NCI-H146 (cell line): ENCODE data around the gene STMN1.
A peak's percentile ranks its signal among the peaks of the same experiment; 100 is the strongest.

Experiments
- DNase-seq: peaks from one replicate; lab custom pipeline; 2025; lab: John Stamatoyannopoulos, UW

Gene STMN1

GRCh38 chr1:25891606-25892005 lies 14.6 kb downstream of the STMN1 start:
- DNase-seq: no peak

GRCh38 chr1:25890239-25891034 lies 15.8 kb downstream of the STMN1 start:
- DNase-seq: peak; percentile 33

- peak; percentile 87 for DNase-seq
Observed at GRCh38 chr1:25889470-25889869, 16.7 kb downstream of the STMN1 start.

DNA sequence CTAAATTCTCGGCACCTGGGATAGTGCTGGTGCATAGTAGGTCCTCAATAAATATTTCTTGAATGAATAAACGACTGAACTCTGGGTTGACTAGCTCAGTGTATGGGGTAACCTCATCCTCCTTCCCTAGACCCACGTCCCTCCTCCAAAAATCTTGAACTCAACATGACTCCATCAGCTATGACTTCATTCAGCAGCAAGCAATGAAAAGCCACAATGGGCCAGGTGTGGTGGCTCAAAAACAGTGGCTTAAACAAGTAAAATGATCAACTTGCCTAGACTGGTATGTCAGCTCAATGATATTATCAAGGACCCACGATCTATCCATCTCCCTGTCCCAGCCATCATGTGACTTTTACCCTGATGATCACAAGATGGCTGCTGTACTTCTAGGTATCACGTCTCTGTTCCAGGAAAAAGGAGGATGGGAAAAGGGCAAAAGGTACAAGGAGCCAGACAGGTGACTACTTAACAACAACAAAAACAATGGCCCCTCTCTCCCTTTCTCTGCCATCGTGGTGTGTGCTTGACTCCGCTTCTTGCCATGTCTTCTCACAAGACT lies 17.7 kb downstream of the STMN1 start:
- no peak for DNase-seq

DNA sequence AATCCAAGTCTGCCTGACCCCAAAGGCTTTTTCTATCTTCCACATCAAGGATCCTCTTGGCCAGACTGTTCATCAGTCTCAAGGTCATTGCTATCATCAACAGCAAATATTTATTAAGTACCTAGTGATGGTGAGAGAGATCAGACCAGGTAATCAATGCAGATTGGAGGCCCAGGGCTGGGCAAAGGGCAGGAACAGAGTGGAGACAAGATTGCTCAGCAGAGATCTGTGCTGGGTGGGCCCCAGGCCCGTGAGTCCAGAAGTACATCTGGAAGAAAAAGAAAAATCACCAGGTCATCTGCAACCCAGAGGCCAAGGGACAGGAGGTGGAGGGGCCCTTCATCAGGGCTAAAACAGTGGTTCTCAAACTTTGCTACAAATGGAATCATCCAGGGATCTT lies 20.6 kb downstream of the STMN1 start:
- DNase-seq: no peak

- DNase-seq: no peak
Observed at GRCh38 chr1:25881266-25881665, 25.0 kb downstream of the STMN1 start.

DNA sequence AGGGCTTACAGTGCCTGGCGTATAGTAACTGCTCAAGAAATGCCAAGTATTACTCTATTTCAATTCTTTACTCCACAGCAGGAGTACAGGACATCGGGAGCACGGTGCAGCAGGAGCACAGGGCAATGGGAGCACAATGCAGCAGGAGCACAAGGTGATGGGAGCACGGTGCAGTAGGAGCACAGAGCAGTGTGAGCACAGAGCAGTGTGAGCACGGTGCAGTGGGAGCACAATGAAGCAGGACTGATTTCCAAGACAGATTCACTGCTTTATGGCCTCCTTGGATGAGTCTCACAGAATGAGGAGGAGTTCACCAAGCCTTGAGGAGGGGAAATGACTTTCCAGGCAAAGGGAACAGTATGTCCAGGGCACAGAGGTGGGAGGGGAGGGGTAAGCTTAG lies 25.7 kb downstream of the STMN1 start:
- no peak for DNase-seq

DNA sequence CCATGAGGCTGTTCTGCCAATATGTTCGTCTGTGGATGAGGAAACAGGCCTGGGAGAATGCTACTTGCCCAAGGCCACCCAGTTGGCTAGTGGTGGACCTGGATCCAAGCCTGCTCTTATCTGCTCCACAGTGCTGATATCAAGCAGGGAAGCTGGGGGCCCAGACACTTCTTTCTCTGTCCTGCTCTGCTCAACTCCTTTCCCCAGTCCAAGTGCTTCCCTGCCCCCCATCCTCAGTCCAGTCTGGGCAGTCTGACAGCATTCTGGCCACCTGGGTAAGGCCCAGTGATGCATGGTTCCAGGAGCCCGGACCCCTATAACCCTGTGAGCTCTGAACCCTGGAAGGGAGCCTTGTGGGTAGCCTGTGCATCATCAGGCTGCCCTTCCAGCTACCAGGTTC lies 26.5 kb downstream of the STMN1 start:
- no peak for DNase-seq

GRCh38 chr1:25878690-25879089 lies 27.5 kb downstream of the STMN1 start:
- no peak for DNase-seq

GRCh38 chr1:25877155-25877554 lies 29.1 kb downstream of the STMN1 start:
- no peak for DNase-seq

GRCh38 chr1:25876693-25877077 lies 29.5 kb downstream of the STMN1 start:
- no peak for DNase-seq

- DNase-seq: no peak
Observed at GRCh38 chr1:25875856-25876692, 30.1 kb downstream of the STMN1 start.

DNA sequence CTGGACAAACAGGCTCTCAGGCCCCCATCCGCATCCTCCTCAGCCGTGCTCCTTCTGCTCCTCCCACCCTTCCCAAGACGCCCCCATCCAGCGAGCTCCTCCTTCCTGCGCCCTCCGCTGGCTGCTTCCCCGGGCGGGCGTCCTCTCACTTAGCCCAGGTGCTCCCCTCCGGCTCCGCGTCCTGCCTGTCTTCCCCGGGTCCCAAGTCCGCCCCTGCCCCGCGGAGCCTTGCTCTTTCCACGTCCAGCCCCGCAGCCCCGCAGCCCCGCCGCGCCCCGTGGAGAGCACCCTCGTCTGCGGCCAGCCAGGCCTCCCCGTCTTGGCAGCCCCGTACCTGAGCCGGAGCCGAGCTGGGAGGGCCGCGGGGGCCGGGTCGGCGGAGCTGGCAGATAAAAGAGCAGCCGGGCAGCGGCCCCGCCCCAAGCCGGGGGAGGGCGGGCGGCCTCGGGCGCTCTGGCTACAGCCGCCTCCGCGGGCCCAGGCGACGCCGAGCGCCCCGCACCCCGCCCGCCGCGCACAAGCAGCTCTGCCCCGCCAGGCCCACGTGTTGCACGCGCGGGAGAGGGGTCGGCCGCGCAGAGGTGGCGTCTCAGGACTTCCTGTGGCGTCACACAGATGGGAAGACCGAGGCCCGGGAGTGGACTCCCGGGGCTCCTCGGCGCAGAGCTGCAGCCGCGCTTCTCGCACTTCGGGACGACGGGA lies 30.9 kb downstream of the STMN1 start, which contains the start of gene PAQR7:
TSS of gene PAQR7 (minus strand) at position 555 of the 702 bp plus-strand sequence. CDS start 11,869 bp downstream, outside the sequence.
- peak; percentile 72 for DNase-seq

DNA sequence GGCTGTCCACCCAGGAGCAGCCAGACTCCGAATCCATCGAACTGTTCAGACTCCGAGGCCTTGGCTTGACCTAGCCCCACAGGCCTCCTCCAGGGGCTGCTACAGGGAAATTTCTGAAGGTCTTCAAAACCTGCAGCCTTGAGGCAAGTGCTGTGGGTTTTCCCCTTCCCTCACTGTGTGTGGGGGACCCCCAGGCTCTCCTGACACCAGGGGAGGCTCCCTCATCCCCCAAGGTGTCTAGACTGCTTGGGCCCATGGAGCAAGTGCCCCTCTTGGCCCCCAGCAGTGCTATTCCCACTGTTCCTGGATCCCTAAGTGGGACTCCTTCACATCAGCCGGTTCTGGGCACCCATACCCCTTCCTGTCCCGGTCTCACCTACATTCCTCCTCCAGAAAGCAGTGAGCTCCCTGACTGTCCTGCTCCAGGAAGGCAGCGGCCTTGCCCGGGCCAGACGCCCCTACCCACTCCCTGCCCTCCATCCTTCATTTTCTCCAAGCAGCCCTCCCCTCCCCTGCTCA lies 31.5 kb downstream of the STMN1 start:
- DNase-seq: no peak

DNA sequence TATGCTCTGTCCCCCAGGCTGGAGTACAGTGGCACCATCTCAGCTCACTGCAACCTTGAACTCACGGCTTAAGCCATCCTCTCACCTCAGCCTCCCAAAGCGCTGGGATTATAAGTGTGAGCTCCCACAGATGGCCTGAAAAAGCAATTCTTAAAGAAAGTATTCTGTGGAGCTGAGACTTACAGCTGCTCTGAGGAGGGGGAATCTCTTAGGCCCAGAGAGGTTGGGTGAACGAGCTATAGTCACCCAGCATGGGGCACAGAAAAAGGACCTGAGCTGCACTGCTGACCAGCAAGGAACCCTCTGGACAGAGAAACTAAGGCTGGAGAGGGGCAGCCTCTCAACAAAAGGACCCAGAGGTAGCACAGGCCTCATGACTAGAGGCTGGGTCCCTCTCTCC lies 32.0 kb downstream of the STMN1 start:
- DNase-seq: no peak

GRCh38 chr1:25873120-25873519 lies 33.1 kb downstream of the STMN1 start:
- DNase-seq: no peak

DNA sequence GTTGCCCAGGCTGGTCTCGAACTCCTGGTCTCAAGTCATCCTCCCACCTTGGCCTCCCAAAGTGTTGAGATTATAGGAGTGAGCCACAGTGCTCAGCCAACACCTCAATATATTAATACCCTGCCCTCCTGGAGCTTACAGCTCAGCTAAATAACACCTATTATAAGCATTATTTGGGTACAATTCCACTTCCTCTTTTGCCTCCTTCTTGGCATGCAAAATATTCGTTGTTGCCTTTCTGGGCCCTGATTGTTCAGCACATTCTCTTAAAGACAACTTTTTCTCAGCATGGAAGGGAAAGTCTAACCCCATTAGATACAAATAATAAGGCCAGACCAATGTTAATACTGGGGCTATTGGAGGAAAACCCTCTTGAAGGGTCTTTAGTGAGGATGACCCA lies 33.5 kb downstream of the STMN1 start:
- DNase-seq: no peak

DNA sequence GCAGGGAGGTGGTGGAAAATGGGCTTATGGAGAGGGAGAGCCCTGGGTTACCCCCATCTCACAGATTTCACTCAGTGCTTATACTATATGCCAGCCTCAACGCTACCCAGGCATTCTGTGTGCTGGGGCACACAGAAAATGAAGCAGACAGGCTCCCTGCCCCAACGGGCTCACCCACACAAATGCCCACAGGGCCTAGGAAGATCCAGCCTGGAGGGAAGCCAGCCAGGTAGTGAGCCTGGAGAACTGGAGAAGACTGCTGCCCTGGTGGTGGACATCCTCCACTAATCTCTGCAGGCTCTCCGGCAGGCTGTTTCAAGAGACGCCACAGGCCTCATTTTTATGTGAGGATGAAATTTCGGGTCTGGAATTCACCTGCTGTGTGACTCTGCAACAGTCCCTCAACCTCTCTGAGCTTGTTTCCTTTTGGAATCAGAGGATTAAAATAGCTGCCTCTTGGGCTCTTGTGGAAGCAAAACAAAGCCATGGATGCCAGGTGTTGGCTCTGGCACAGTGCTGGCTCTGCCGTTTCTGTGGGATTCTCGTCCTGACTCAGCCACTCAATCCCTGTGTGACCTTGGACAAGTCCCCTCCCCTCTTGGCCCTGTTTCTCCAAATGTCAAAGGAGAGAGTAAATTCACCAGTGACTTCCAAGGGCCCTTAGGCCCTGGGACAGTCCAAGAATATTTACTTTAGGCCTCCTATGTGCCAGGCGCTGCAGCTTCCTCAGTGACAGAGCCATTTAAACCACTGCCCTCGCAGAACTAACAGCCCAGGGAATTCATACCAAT lies 34.3 kb downstream of the STMN1 start:
- DNase-seq: no peak

- DNase-seq: no peak
Observed at GRCh38 chr1:25871086-25871703, 35.0 kb downstream of the STMN1 start.

GRCh38 chr1:25870614-25871013 lies 35.6 kb downstream of the STMN1 start:
- DNase-seq: no peak
